Lung (tissue), 12 donors: ENCODE data around the gene MIPOL1. TPM values are rescaled to one million over a fixed set of nuclear protein-coding genes. Genes with fewer than 3 reads are reported as not detected.

ENCODE experiments used
- ATAC-seq: fragments of 200-7000 bp; cut with Tn5 transposase; one replicate; pipeline ENCODE4 v1.9.1; 2020; ENCODE audit warnings: moderate number of reproducible peaks; ENCODE audit not compliant: insufficient read depth, low FRiP score
- DNase-seq, 3 donors: peaks; one replicate each; pipeline ENCODE4 v3.0.0-alpha.2; 2013 to 2017
- H3K27ac ChIP-seq, 2 donors: one replicate each; pipeline ENCODE4 v1.5.1; 2013; ENCODE audit warnings: mild to moderate bottlenecking in 2 of 2, moderate library complexity in 2 of 2, control low read depth in 1 of 2, inconsistent platforms in 1 of 2, low read depth in 1 of 2, low read length in 1 of 2
- H3K27me3 ChIP-seq, 3 donors: one replicate each; pipeline ENCODE4 v1.5.1; 2013; ENCODE audit warnings: low read length in 2 of 3; ENCODE audit not compliant: control insufficient read depth in 3 of 3, insufficient read depth in 3 of 3
- H3K36me3 ChIP-seq, 4 donors: one replicate each; pipeline ENCODE4 v1.5.1; 2013; ENCODE audit warnings: low read length in 4 of 4, mild to moderate bottlenecking in 1 of 4, moderate library complexity in 1 of 4; ENCODE audit not compliant: control insufficient read depth in 4 of 4, insufficient read depth in 4 of 4
- H3K4me1 ChIP-seq, 5 donors: one replicate each; pipeline ENCODE4 v1.5.1; 2013; ENCODE audit warnings: low read length in 5 of 5, mild to moderate bottlenecking in 2 of 5, moderate library complexity in 1 of 5; ENCODE audit not compliant: control insufficient read depth in 5 of 5, insufficient read depth in 5 of 5
- H3K4me3 ChIP-seq: one replicate; pipeline ENCODE4 v1.5.1; 2013; ENCODE audit warnings: mild to moderate bottlenecking, control low read depth, moderate library complexity
- H3K9ac ChIP-seq, 2 donors: one replicate each; pipeline ENCODE4 v1.5.1; 2013; ENCODE audit warnings: low read length in 2 of 2, control low read depth in 1 of 2; ENCODE audit not compliant: insufficient read depth in 1 of 2
- H3K9me3 ChIP-seq, 4 donors: one replicate each; pipeline ENCODE4 v1.5.1; 2013; ENCODE audit warnings: low read length in 3 of 4, mild to moderate bottlenecking in 1 of 4, moderate library complexity in 1 of 4; ENCODE audit not compliant: control insufficient read depth in 4 of 4, insufficient read depth in 3 of 4
- CTCF ChIP-seq: IDR thresholded peaks from 2 replicates; pipeline ENCODE4 v1.5.1; 2012; ENCODE audit warnings: mild to moderate bottlenecking; ENCODE audit errors: control extremely low read depth, extremely low read depth
- WGBS, 2 donors: extraction: QIAGEN DNeasy Blood & Tissue Kit; methylation state at CpG; one replicate each; pipeline ENCODE4 v1.1.7; 2013; 5-methylcytosine and 5-hydroxymethylcytosine counted together
- polyA plus RNA-seq, 2 donors: library from polyadenylated mRNA; stranded (reverse); fragments of 200-250 nt; gene quantifications; one replicate each; pipeline ENCODE4 v1.2.1, GENCODE V29; 2013
- total RNA-seq, 2 donors: library from RNA; depleted of rRNA in 1 of 2; stranded (reverse); fragments of >200 nt in 1 of 2; gene quantifications; one replicate each; pipeline ENCODE4 v1.2.1, GENCODE V29; 2014 to 2021
- donor health status: control.
- donor health status: control.
- donor health status: Bipolar disorder and iron deficiency.
- donor health status: healthy.
- donor health status: DM: yes; HTN: yes; CAD: no.

MIPOL1 gene
- total and polyA plus RNA-seq, 4 donors, result 2.3 to 49.9 (median 7.0) TPM

- DNase-seq (no peak), ATAC-seq (no peak)
- H3K27ac ChIP-seq, result no peak overlapping the region
- H3K4me1 ChIP-seq, result peaks cover 0 to 14% (median 5%) of the 10 kb centered on the region in 5 donors
- H3K36me3 ChIP-seq, result no peaks in the 10 kb centered on the region
- H3K9me3 ChIP-seq, result no peaks in the 10 kb centered on the region
- H3K9ac ChIP-seq, result no peak overlapping the region
- no peaks in the 10 kb centered on the region for H3K27me3 ChIP-seq
- no peak for TF ChIP-seq CTCF
- 76 to 84% methylated on average over 9 to 10 of the region's 10 CpGs for WGBS, 2 donors
- no peak overlapping the region for H3K4me3 ChIP-seq
Observed at GRCh38 chr14:37170993-37171392, 26.7 kb upstream of the MIPOL1 start.

- peak overlapping the region; percentile 82 to 91 for H3K9ac ChIP-seq
- no peaks in the 10 kb centered on the region for H3K9me3 ChIP-seq
- peak overlapping the region in 1 of 2 donors; percentile 87 for H3K27ac ChIP-seq
- no peak for TF ChIP-seq CTCF
- ATAC-seq (no peak), DNase-seq (no peak)
- no peaks in the 10 kb centered on the region for H3K36me3 ChIP-seq
- no peaks in the 10 kb centered on the region for H3K27me3 ChIP-seq
- 4% methylated on average over 6 of the region's 6 CpGs for WGBS, 2 donors
- peaks cover 0 to 14% (median 5%) of the 10 kb centered on the region in 5 donors for H3K4me1 ChIP-seq
- peak overlapping the region; percentile 43 for H3K4me3 ChIP-seq
Observed at GRCh38 chr14:37171678-37172023, 26.1 kb upstream of the MIPOL1 start.

- peak within 1 kb of the TSS; percentile 82 to 91 for H3K9ac ChIP-seq
- H3K27ac ChIP-seq, result peak within 1 kb of the TSS; percentile 47 to 87
- ATAC-seq (peak; percentile 86), DNase-seq (peak; percentile 84 to 89 (median 88))
- 1% methylated on average over 66 of the region's 66 CpGs for WGBS, 2 donors
- peaks cover 0 to 14% (median 5%) of the 10 kb centered on the region in 5 donors for H3K4me1 ChIP-seq
- H3K4me3 ChIP-seq, result peak within 1 kb of the TSS; percentile 43
- H3K27me3 ChIP-seq, result no peaks in the 10 kb centered on the region
- H3K9me3 ChIP-seq, result no peaks in the 10 kb centered on the region
- no peak for TF ChIP-seq CTCF
- H3K36me3 ChIP-seq, result no peaks in the 10 kb centered on the region
Observed at GRCh38 chr14:37172024-37172869, 25.5 kb upstream of the MIPOL1 start, which contains the start of gene SLC25A21. SLC25A21 (minus strand) TSS chr14:37172606.
